Ovary (tissue), 3 donors: ENCODE results near the gene SCYGR1.

ENCODE experiments used
- CTCF ChIP-seq, 3 donors: fragments of 450-650 bp in 2 of 3; fragments of 200-600 bp in 1 of 3; IDR thresholded peaks; one replicate each; pipeline versions ENCODE4 v1.5.1 to v1.8.0; 2016 to 2022; ENCODE audit warnings: antibody characterized with exemption in 3 of 3, mild to moderate bottlenecking in 1 of 3
- EP300 ChIP-seq: sonication (generic); formaldehyde crosslinking; IDR thresholded peaks from one replicate; pipeline ENCODE4 v1.6.1; 2017; ENCODE audit warnings: antibody characterized with exemption
- POLR2A ChIP-seq: fragments of 450-650 bp; IDR thresholded peaks from one replicate; pipeline ENCODE4 v1.6.1; 2017; ENCODE audit warnings: antibody characterized with exemption, mild to moderate bottlenecking, moderate library complexity
- donor health status: DM: no; HTN: no; CAD: no.

- no peak for TF ChIP-seq EP300
- no peak for TF ChIP-seq CTCF (IDR thresholded peaks at IDR 0.05)
- TF ChIP-seq POLR2A, result no peak
Measured at GRCh38 chr2:227388537-227389011, 825 bp upstream of the SCYGR1 start.
